Vagina (tissue), 2 donors: ENCODE results near the gene COQ8A.

ENCODE experiments used
- CTCF ChIP-seq, 3 experiments: fragments of 450-650 bp in 2 of 3; fragments of 200-600 bp in 1 of 3; sonication (generic) in 1 of 3; IDR thresholded peaks; one replicate each; pipeline ENCODE4 v1.5.1; 2017 to 2019; ENCODE audit warnings: antibody characterized with exemption in 3 of 3, mild to moderate bottlenecking in 2 of 3, moderate library complexity in 2 of 3
- POLR2A ChIP-seq, 2 donors: fragments of 450-650 bp; IDR thresholded peaks; one replicate each; pipeline ENCODE4 v1.6.1; 2017; ENCODE audit warnings: antibody characterized with exemption in 2 of 2, mild to moderate bottlenecking in 2 of 2, moderate library complexity in 2 of 2
- POLR2AphosphoS5 ChIP-seq, 2 donors: sonication (generic); formaldehyde crosslinking; IDR thresholded peaks; one replicate each; pipeline ENCODE4 v1.9.0; 2017; ENCODE audit warnings: antibody characterized with exemption in 2 of 2, mild to moderate bottlenecking in 2 of 2, low read depth in 1 of 2; ENCODE audit not compliant: insufficient read depth in 1 of 2

GRCh38 chr1:227009937-227010336 is 69.8 kb downstream of the COQ8A start:
- TF ChIP-seq CTCF (IDR thresholded peaks at IDR 0.05) = no peak
- TF ChIP-seq POLR2A (IDR thresholded peaks at IDR 0.05) = no peak
- TF ChIP-seq POLR2AphosphoS5 (IDR thresholded peaks at IDR 0.05; ENCODE audit: insufficient read depth in 1 of 2, low read depth in 1 of 2) = no peak
